HepG2 (cell line): Measurements from ENCODE around the gene TP53. TPM values are rescaled to one million over a fixed set of nuclear protein-coding genes. Genes with fewer than 3 reads are reported as not detected.

Experiments
- ATAC-seq: fragments of 200-7000 bp; cut with Tn5 transposase; 3 replicates; pipeline ENCODE4 v1.9.1; 2020; ENCODE audit warnings: mild to moderate bottlenecking, moderate library complexity
- BruUV-seq: library from RNA; stranded (reverse); fragments of 400-500 nt; replicated peaks from 2 replicates; lab custom pipeline; 2021; lab: Mats Ljungman, UMichigan
- CTCF ChIA-PET: fragments of 300-600 bp; formaldehyde crosslinking; extraction: SDS; loops from one replicate; lab custom pipeline; 2021; ENCODE audit warnings: low total read pairs, inconsistent platforms, low intra/inter-chr PET ratio; lab: Yijun Ruan, JAX
- POLR2A ChIA-PET: fragments of 350-600 bp; sonication (Branson Sonifier 250); formaldehyde crosslinking; loops from one replicate; lab custom pipeline; 2020; ENCODE audit warnings: antibody characterized with exemption, inconsistent platforms; lab: Yijun Ruan, JAX
- DNase-seq: peaks from one replicate; pipeline ENCODE4 v3.0.0-alpha.2; 2015; ENCODE audit warnings: low spot score
- FAIRE-seq: peaks from 3 replicates; lab custom pipeline; 2011; peaks lifted over from hg19 to GRCh38; lab: Jason Lieb, UNC
- H2AFZ ChIP-seq: one replicate; pipeline ENCODE4 v1.6.1; 2011; ENCODE audit warnings: low read length, inconsistent platforms
- H3K27ac ChIP-seq: fragments of 300-600 bp; 3 replicates; pipeline ENCODE4 v1.8.0; 2011; ENCODE audit warnings: mixed run types, mild to moderate bottlenecking, mixed read lengths, low read length, inconsistent platforms; ENCODE audit not compliant: insufficient read depth; ENCODE audit errors: extremely low read length
- H3K27me3 ChIP-seq, 2 experiments: fragments of 200-600 bp in 1 of 2; 2 replicates in 1 of 2; 3 replicates in 1 of 2; pipeline versions ENCODE4 v1.6.0 to v1.8.0; 2011; ENCODE audit warnings: low read length in 2 of 2, mild to moderate bottlenecking in 2 of 2, moderate library complexity in 2 of 2, inconsistent platforms in 1 of 2; ENCODE audit not compliant: insufficient read depth in 2 of 2, control insufficient read depth in 1 of 2
- H3K36me3 ChIP-seq, 2 experiments: fragments of 200-600 bp in 1 of 2; replicated peaks in 1 of 2; 2 replicates in 1 of 2; 3 replicates in 1 of 2; pipeline versions ENCODE4 v1.5.1 to v1.8.0; 2011; ENCODE audit warnings: low read length in 2 of 2, inconsistent platforms in 1 of 2; ENCODE audit not compliant: insufficient read depth in 2 of 2, control insufficient read depth in 1 of 2
- H3K4me1 ChIP-seq: 2 replicates; pipeline ENCODE4 v1.5.1; 2012; ENCODE audit warnings: low read length, inconsistent platforms; ENCODE audit not compliant: insufficient read depth
- H3K4me2 ChIP-seq: 2 replicates; pipeline ENCODE4 v1.6.0; 2011; ENCODE audit warnings: low read depth, low read length, inconsistent platforms
- H3K4me3 ChIP-seq, 3 experiments: fragments of 200-600 bp in 1 of 3; sonication (generic), shearing (Covaris generic) in 1 of 3; replicated peaks in 1 of 3; 2 replicates each; pipeline ENCODE4 v1.5.1; 2011 to 2016; ENCODE audit warnings: low read length in 3 of 3, inconsistent platforms in 2 of 3, low read depth in 2 of 3, mild to moderate bottlenecking in 2 of 3, control low read depth in 1 of 3, mixed read lengths in 1 of 3; ENCODE audit not compliant: insufficient read depth in 1 of 3
- H3K79me2 ChIP-seq: one replicate; pipeline ENCODE4 v1.6.1; 2011; ENCODE audit warnings: low read length, inconsistent platforms; ENCODE audit not compliant: insufficient read depth
- H3K9ac ChIP-seq: 2 replicates; pipeline ENCODE4 v1.6.0; 2011; ENCODE audit warnings: mild to moderate bottlenecking, low read depth, low read length, inconsistent platforms; ENCODE audit not compliant: insufficient read depth
- H3K9me3 ChIP-seq: 2 replicates; pipeline ENCODE4 v1.5.1; 2012; ENCODE audit warnings: mild to moderate bottlenecking, low read length
- H4K20me1 ChIP-seq: 2 replicates; pipeline ENCODE4 v1.6.0; 2011; ENCODE audit warnings: inconsistent platforms, mild to moderate bottlenecking, low read length, moderate library complexity; ENCODE audit not compliant: insufficient read depth
- GTF3A ChIP-seq: sonication (generic); formaldehyde crosslinking; conservative IDR thresholded peaks from 2 replicates; pipeline ENCODE4 v1.4.0; 2020; ENCODE audit warnings: mild to moderate bottlenecking, missing genetic modification reagents
- NRL ChIP-seq: sonication (generic); formaldehyde crosslinking; IDR thresholded peaks from 2 replicates; pipeline ENCODE4 v1.5.0; 2020; ENCODE audit warnings: missing genetic modification reagents, mild to moderate bottlenecking, moderate library complexity, borderline replicate concordance
- REXO4 ChIP-seq: sonication (generic); formaldehyde crosslinking; IDR thresholded peaks from 2 replicates; pipeline ENCODE4 v1.8.0; 2022; ENCODE audit warnings: missing genetic modification reagents, mild to moderate bottlenecking, borderline replicate concordance
- ZNF121 ChIP-seq: sonication (generic); formaldehyde crosslinking; IDR thresholded peaks from 2 replicates; pipeline ENCODE4 v1.5.0; 2020; ENCODE audit warnings: mild to moderate bottlenecking, missing genetic modification reagents
- ZNF746 ChIP-seq: sonication (generic); formaldehyde crosslinking; IDR thresholded peaks from 2 replicates; pipeline ENCODE4 v1.8.0; 2022; ENCODE audit warnings: mild to moderate bottlenecking, missing genetic modification reagents
- WGBS: methylation state at CpG from one replicate; pipeline ENCODE4 v1.1.6; 2017; ENCODE audit warnings: low lambda C conversion rate; 5-methylcytosine and 5-hydroxymethylcytosine counted together
- in situ Hi-C: cut with HindIII; loops from 2 replicates; pipeline ENCODE4 v1.10.0; 2017; ENCODE audit warnings: low pct_unique_long_range_greater_than_20kb; ENCODE audit not compliant: extremely low pct_ligation_motif_present
- intact Hi-C: fragments of 100-400 bp; cut with micrococcal nuclease; formaldehyde crosslinking; loops from one replicate; pipeline ENCODE4 v1.10.0; 2022; ENCODE audit not compliant: unreplicated experiment
- polyA plus RNA-seq, 8 experiments: library from polyadenylated mRNA; depleted of rRNA in 3 of 8; stranded (reverse) in 7 of 8; unstranded in 1 of 8; fragments of >200 nt; fragmentation: Illumina TruSeq in 4 of 8; extraction: Trizol in 4 of 8; gene quantifications; 2 replicates each; pipeline versions ENCODE4 v1.2.1 to v1.2.3, GENCODE V29; 2011 to 2016; ENCODE audit warnings: low read depth in 4 of 8, missing spikeins in 1 of 8, mixed read lengths in 1 of 8; ENCODE audit not compliant: insufficient read depth in 1 of 8
- total RNA-seq, 5 experiments: library from RNA; depleted of rRNA; stranded (reverse); fragments of >200 nt; fragmentation: Illumina TruSeq; extraction: Trizol; gene quantifications; 2 replicates each; pipeline ENCODE4 v1.2.3, GENCODE V29; 2016; ENCODE audit warnings: low read depth in 1 of 5
- TF ChIP-seq, protein P1 (sequence below): sonication (generic); formaldehyde crosslinking; IDR thresholded peaks from 2 replicates; pipeline ENCODE4 v1.4.0; 2020; ENCODE audit warnings: missing genetic modification reagents, low read depth, mild to moderate bottlenecking, borderline replicate concordance
- TF ChIP-seq, protein P2 (sequence below): sonication (generic); formaldehyde crosslinking; conservative IDR thresholded peaks from 2 replicates; pipeline ENCODE4 v1.4.0; 2020; ENCODE audit warnings: missing genetic modification reagents

Gene TP53
- total and polyA plus RNA-seq, 2 of the 13 experiments (the other 11 are each of a cell fraction or from before 2014, with no cell fraction given) = 17.1 to 29.9 TPM

GRCh38 chr17:7721612-7722011 lies 34.3 kb upstream of the TP53 start:
- intact Hi-C loops = no loop called here
- Histone ChIP-seq H4K20me1 (no peaks in the 10 kb centered on the region), H2AFZ (no peak overlapping the region), H3K4me3 (no peak overlapping the region), H3K4me2 (no peak overlapping the region), H3K27ac (no peak overlapping the region), H3K9ac (no peak overlapping the region)
- CTCF ChIA-PET = no interaction called here
- DNase-seq = no peak
- TF ChIP-seq NRL (CRISPR knock-in tag) (no peak), GTF3A (CRISPR knock-in tag) (no peak), REXO4 (CRISPR knock-in tag) (no peak), ZNF746 (no peak), ZNF121 (CRISPR knock-in tag) (no peak)
- TF ChIP-seq, protein P1, sequence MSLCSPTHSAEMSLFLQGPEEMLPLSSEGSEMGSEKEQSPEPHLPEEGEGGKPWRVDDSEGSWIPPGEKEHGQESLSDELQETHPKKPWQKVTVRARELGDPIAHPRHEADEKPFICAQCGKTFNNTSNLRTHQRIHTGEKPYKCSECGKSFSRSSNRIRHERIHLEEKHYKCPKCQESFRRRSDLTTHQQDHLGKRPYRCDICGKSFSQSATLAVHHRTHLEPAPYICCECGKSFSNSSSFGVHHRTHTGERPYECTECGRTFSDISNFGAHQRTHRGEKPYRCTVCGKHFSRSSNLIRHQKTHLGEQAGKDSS (CRISPR knock-in tag) = no peak
- TF ChIP-seq, protein P2, sequence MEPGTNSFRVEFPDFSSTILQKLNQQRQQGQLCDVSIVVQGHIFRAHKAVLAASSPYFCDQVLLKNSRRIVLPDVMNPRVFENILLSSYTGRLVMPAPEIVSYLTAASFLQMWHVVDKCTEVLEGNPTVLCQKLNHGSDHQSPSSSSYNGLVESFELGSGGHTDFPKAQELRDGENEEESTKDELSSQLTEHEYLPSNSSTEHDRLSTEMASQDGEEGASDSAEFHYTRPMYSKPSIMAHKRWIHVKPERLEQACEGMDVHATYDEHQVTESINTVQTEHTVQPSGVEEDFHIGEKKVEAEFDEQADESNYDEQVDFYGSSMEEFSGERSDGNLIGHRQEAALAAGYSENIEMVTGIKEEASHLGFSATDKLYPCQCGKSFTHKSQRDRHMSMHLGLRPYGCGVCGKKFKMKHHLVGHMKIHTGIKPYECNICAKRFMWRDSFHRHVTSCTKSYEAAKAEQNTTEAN (CRISPR knock-in tag) = no peak
- TF ChIP-seq, all 625 proteins: peak for 0
- no peaks in the 10 kb centered on the region for H3K9me3 ChIP-seq
- no peak for ATAC-seq
- in situ Hi-C loops = no loop called here
- no peaks in the 10 kb centered on the region for H3K36me3 ChIP-seq
- H3K27me3 ChIP-seq = peaks cover 8 to 50% of the 10 kb centered on the region in 2 experiments
- POLR2A ChIA-PET = no interaction called here
- BruUV-seq = no TSS peak
- H3K4me1 ChIP-seq = peaks cover 11% of the 10 kb centered on the region
- FAIRE-seq = no peak
- no peaks in the 10 kb centered on the region for H3K79me2 ChIP-seq
- 61% methylated on average over 2 of the region's 2 CpGs for WGBS
